ENCODE results near the gene CDC73. TPM values are rescaled to one million over a fixed set of nuclear protein-coding genes. Genes with fewer than 3 reads are reported as not detected.

The CDC73 gene
- total and polyA plus RNA-seq, 9 of the 15 experiments (the other 6 are each of a cell fraction or from before 2014, with no cell fraction given), result 19.0 to 61.7 (median 30.1) TPM

- TF ChIP-seq, protein P1, sequence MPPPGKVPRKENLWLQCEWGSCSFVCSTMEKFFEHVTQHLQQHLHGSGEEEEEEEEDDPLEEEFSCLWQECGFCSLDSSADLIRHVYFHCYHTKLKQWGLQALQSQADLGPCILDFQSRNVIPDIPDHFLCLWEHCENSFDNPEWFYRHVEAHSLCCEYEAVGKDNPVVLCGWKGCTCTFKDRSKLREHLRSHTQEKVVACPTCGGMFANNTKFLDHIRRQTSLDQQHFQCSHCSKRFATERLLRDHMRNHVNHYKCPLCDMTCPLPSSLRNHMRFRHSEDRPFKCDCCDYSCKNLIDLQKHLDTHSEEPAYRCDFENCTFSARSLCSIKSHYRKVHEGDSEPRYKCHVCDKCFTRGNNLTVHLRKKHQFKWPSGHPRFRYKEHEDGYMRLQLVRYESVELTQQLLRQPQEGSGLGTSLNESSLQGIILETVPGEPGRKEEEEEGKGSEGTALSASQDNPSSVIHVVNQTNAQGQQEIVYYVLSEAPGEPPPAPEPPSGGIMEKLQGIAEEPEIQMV (tag; conservative IDR thresholded peaks at IDR 0.05; ENCODE audit: low read depth), result no peak
- TF ChIP-seq POLR2H (tag; IDR thresholded peaks at IDR 0.05; ENCODE audit: low read depth) (0 out of 2 replicates have a peak, but pooled peaks have one; percentile 42), SAP30 (IDR thresholded peaks at IDR 0.05; ENCODE audit: borderline replicate concordance, insufficient read depth, low read depth, low read length, poor library complexity, severe bottlenecking) (no peak), ZMIZ1 (IDR thresholded peaks at IDR 0.05; ENCODE audit: low read depth in 2 of 2, low read length in 2 of 2) (no peak), BCL6 (CRISPR knock-in tag; IDR thresholded peaks at IDR 0.05) (no peak), THRAP3 (IDR thresholded peaks at IDR 0.05; ENCODE audit: borderline replicate concordance) (no peak), ARID3A (IDR thresholded peaks at IDR 0.05; ENCODE audit: borderline replicate concordance, low read depth, low read length) (peak; percentile 47; the same call in 1 of the 2 replicates), ZNF184 (CRISPR knock-in tag; IDR thresholded peaks at IDR 0.05) (no peak), HOXB6 (CRISPR knock-in tag; IDR thresholded peaks at IDR 0.05; ENCODE audit: borderline replicate concordance) (no peak)
- TF ChIP-seq, protein P2, sequence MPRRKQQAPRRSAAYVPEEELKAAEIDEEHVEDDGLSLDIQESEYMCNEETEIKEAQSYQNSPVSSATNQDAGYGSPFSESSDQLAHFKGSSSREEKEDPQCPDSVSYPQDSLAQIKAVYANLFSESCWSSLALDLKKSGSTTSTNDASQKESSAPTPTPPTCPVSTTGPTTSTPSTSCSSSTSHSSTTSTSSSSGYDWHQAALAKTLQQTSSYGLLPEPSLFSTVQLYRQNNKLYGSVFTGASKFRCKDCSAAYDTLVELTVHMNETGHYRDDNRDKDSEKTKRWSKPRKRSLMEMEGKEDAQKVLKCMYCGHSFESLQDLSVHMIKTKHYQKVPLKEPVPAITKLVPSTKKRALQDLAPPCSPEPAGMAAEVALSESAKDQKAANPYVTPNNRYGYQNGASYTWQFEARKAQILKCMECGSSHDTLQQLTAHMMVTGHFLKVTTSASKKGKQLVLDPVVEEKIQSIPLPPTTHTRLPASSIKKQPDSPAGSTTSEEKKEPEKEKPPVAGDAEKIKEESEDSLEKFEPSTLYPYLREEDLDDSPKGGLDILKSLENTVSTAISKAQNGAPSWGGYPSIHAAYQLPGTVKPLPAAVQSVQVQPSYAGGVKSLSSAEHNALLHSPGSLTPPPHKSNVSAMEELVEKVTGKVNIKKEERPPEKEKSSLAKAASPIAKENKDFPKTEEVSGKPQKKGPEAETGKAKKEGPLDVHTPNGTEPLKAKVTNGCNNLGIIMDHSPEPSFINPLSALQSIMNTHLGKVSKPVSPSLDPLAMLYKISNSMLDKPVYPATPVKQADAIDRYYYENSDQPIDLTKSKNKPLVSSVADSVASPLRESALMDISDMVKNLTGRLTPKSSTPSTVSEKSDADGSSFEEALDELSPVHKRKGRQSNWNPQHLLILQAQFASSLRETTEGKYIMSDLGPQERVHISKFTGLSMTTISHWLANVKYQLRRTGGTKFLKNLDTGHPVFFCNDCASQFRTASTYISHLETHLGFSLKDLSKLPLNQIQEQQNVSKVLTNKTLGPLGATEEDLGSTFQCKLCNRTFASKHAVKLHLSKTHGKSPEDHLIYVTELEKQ (CRISPR knock-in tag; IDR thresholded peaks at IDR 0.05), result no peak
- TF ChIP-seq, protein P3, sequence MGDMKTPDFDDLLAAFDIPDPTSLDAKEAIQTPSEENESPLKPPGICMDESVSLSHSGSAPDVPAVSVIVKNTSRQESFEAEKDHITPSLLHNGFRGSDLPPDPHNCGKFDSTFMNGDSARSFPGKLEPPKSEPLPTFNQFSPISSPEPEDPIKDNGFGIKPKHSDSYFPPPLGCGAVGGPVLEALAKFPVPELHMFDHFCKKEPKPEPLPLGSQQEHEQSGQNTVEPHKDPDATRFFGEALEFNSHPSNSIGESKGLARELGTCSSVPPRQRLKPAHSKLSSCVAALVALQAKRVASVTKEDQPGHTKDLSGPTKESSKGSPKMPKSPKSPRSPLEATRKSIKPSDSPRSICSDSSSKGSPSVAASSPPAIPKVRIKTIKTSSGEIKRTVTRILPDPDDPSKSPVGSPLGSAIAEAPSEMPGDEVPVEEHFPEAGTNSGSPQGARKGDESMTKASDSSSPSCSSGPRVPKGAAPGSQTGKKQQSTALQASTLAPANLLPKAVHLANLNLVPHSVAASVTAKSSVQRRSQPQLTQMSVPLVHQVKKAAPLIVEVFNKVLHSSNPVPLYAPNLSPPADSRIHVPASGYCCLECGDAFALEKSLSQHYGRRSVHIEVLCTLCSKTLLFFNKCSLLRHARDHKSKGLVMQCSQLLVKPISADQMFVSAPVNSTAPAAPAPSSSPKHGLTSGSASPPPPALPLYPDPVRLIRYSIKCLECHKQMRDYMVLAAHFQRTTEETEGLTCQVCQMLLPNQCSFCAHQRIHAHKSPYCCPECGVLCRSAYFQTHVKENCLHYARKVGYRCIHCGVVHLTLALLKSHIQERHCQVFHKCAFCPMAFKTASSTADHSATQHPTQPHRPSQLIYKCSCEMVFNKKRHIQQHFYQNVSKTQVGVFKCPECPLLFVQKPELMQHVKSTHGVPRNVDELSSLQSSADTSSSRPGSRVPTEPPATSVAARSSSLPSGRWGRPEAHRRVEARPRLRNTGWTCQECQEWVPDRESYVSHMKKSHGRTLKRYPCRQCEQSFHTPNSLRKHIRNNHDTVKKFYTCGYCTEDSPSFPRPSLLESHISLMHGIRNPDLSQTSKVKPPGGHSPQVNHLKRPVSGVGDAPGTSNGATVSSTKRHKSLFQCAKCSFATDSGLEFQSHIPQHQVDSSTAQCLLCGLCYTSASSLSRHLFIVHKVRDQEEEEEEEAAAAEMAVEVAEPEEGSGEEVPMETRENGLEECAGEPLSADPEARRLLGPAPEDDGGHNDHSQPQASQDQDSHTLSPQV (IDR thresholded peaks at IDR 0.05), result peak; percentile 20; the same call in 1 of the 2 replicates
These were observed 3.6 kb upstream of the CDC73 start (continued) for GRCh38 chr1:193118194-193118593.
